Femur (tissue), 1 donor: ENCODE results near the gene DCAF6.
"Not testable (repeated sequence)": the region's sequence is repeated elsewhere in the genome, so short reads cannot be mapped to it uniquely, and the experiment has no call there.

Source experiments
- DNase-seq: peaks from one replicate; pipeline ENCODE4 v3.0.0-alpha.2; 2017

The DCAF6 gene

DNA sequence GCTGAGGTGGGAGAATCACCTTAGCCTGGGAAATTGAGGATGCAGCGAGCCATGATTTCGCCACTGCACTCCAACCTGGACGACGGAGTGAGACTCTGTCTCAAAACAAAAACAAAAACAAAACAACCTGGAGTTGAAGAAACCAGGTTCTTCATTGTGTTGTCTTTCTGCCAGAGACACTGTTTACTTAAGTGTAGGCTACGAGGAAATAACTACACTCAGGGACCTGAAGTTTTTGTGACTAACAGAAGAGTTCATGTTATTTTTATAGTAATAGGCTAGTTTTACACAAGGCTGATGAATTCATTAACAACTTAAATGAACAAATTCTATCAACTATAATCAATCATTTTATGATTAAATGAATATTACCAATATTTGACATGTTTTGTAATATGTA is 98.9 kb downstream of the DCAF6 start:
- no peak for DNase-seq

DNA sequence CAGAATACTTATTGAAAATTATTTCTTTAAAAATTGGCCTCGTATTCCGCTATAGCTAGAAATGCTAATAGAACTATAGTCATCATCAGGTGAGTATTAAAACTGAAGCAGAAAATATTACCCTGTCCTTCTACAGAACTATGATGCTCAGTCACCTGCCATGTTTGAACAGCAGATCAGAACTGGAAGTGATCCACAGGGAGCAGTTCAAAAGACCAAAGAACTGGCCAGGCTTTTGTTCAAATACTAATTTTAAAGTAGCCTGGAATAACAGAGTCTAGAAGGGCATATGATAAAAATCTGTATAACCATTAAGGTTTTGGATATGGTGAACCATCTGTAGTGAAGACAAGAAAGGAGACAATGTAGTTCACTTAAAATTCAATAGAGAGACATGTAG is 105.9 kb downstream of the DCAF6 start:
- DNase-seq = no peak

DNA sequence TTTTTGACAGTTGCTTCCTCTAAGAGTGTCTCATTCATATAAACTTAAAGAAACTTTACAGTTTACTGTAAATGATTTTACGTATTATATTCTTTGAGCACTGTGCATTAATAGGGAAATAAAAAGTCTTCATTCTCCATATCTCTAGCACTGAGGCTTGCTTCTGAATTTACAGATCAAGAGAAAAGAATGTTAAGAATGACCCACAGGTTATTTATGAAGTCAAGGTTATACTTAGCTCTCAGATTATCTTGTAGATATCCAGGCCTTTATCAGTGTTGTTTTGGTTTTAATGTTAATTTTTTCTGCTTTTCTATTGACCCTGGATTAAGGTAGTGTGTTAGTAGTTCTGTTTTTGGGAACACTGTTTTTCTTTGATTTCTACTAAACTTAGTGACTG is 108.8 kb downstream of the DCAF6 start:
- no peak for DNase-seq

DNA sequence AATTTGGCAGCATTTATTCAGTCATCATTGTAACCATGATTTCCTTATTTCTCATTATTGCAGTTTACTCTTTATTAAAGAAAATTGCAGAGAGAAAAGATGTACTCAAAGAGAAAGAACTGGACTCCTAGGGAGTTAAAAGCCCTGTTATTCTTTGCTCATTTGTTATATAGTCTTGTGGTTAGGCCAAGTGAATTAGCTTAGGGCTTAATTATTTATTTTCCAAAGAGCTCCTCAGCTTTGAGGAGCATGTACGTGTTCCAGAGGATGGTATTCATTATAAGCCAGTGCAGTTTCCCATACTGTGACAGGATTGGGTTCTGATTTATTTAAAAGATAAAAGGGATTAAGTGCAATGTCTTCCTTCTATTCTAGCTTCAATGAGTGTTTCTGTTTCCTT is 113.8 kb downstream of the DCAF6 start:
- DNase-seq = no peak

DNA sequence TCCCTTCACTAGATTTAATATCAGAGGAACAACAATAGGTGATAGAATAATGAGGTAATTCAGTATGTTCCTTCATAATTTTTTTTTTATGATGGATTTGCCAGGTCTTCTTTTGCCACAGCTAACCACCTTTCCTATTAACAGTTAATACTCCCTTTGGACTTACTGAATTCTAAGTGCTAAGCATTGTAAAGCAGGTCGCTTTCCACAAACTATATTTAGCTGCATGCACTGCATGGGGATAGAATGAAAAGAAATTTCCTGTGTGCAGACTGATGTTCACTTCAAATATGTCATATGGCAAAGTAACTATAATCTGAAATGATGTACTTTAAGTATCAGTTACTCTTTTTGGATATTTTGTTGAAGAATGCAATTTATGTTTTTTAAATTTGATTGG is 114.4 kb downstream of the DCAF6 start:
- DNase-seq = no peak

DNA sequence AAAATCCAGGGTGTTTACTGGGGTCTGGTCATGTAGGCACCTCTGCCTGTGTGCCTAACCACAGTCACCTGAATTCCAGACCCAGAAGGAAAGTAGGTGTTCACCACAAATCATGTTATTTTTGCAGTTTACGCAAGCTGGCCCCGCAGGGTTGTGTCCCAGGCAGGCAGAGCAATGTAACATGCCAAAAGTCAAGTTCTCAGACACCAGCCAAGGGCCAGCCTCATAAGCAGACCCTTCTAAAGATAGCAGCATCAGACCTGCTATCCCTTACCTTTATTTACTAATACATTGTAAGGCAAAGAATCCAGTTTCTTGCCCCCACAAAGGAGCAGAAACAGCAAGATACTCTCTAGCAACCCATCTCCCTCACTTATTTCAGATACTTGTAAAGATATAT is 117.2 kb downstream of the DCAF6 start:
- no peak for DNase-seq

DNA sequence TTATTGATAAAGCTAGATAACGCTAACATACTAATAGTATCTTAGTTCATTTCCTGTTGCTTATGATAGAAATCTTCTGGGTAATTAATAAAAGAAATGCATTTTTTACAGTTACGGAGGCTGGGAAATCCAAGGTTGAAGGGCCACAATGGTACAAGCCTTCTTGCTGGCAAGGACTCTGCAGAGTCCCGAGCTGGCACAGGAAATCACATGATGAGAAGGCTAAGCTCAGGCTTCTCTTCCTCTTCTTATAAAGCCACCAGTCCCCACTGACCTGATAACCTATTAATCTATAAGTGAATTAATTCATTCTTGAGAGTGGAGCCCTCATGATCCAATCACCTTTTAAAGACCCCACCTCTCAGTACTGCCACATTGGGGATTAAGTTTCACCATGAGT is 117.6 kb downstream of the DCAF6 start:
- DNase-seq = no peak

DNA sequence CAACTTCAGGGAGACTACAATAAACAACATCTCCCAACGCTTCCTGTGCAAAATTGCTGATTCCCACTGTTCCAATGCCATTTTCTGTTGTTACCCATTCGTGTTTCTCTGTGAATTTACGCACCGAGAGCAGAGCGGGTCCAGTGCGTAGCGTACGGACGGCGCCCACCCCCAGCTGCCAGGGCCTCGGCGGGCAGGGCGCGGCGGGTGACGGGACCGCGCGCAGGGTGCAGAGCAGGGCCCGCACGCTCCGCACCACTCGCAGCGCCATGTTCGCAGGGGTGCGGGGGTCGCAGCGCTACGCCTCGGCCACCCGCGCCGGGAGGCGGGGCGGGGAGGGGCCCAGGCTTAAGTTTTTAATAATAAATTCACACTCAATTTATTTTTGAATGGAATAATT is 119.7 kb downstream of the DCAF6 start:
- DNase-seq = not testable (repeated sequence)

DNA sequence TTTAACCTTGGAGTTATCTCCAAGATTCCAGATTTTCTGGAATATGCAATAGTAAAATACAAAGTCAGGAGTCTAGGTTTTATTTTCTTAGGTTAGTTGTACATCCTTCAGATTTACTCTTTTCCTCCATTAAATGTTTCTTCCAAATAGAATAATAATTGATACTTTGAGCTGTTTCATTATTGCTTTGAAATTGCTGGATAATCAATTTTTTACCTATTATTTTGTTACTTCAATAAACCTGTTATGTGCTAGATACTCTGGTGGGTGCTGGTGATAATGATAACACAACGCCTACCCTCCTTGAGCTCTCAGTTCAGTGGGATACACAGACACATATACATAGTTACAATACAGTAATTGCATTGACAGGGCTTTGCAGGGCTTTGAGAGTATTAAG is 120.9 kb downstream of the DCAF6 start:
- no peak for DNase-seq

DNA sequence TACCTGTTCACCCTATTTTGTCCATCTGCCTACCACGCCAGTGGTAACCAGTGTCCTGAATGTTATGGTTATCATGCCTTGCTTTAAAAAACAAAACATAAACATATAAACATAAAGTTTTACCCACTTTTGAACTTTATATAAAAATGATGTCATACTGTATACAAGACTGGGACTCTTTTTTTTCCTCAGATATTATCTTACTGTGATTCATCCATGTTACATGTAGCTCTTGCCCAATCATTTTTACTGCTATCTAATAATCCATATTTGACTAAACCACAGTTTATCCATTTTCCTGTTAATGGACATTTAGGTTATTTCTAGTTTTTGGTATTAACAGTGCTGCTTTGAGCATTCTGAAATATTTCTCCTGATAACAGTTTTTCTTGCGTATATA is 121.4 kb downstream of the DCAF6 start:
- no peak for DNase-seq

DNA sequence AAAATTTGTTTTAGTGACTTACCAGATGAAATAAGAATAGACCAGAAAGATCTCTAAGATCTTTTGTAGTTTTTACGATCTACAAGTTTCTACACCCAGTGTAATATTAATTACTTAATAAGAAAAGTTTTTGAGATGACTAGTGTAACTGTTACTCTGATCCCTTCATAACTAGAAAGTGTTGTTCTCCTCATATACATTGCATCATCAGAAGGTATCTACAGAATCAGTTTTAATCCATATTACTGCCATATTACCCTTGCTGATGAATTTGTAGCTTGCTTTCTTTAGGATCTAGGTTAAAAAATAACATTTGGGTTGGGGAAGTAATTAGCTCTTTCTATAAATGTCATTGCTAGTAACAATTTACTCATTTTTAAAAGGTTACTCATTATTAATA is 127.7 kb downstream of the DCAF6 start:
- no peak for DNase-seq

DNA sequence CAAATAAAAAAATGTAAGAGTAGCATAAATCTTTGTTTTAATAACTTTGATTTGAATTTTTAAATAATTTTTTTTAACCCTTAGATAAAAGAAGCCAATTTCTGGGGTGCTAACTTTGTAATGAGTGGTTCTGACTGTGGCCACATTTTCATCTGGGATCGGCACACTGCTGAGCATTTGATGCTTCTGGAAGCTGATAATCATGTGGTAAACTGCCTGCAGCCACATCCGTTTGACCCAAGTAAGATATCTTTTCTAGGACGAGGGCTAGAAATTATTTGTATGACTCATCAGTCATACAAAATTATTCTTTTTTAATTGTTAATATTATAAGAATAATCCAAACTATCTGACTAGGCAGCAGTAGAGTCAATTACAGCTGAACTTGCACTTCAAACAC is 129.0 kb downstream of the DCAF6 start:
- no peak for DNase-seq

DNA sequence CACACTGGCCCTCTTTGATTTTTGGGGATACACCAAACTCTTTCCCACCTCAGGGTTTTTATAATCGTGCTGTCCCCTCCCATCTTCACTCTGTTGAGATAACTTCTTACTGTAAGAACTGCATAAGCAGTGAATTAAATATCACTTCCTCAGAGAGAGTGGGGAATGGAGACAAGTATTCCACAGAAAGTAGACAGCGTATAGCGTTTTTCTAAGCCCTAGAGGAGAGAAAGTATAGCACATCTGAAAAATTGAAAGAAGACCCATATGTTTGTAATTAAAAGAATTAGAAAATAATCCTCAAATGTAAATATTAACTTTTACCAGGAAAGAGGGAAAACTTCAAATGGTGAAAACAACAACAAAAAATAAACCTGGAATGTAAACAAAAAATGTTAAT is 132.9 kb downstream of the DCAF6 start:
- DNase-seq = no peak

DNA sequence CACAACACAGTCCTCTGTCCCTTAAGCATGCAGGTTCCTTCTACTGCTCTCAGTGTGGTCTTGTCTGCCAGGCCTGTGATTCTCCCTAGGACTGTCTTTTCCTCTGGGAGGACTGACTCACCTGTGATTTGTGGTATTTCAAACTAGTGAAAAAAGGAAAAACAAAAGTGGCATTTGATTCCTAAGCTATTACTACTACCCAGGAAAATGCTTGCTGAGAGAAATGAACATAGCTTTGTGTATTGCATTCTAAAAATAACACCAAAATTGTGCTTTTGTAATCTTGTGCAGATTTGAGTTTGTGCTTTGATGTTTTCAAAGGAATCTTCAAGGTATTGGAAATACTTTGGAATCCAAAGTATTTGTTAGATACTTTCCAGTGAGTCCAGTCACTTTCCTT is 143.3 kb downstream of the DCAF6 start:
- DNase-seq = no peak

DNA sequence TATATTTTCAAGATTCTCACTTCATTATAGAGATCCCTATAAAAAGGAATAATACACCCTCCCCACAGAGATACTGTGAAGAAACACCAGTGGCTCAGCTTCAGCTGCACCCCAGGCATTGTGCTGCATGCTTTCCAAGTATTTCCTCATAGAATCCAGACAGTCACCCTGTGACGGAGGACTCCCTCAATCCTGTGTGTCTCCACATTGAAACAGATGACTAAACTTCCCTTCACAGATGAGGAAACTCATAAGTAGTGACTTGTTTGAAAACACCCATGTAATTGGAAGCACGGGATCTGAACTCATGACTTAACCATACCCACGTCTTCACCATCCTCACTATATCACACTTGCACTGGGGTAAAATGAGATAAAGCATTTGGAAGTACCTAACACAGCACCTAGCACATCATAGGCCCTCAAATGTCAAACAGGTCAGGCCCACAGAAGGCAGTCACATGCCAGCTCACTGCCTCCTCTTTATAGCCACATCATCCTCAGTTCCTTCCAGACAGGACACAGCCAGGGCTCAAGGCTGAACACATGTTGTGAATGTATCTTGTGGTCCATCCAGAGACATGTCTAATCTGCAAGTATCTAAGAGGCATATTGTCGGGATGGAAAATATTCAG is 145.0 kb downstream of the DCAF6 start:
- no peak for DNase-seq

DNA sequence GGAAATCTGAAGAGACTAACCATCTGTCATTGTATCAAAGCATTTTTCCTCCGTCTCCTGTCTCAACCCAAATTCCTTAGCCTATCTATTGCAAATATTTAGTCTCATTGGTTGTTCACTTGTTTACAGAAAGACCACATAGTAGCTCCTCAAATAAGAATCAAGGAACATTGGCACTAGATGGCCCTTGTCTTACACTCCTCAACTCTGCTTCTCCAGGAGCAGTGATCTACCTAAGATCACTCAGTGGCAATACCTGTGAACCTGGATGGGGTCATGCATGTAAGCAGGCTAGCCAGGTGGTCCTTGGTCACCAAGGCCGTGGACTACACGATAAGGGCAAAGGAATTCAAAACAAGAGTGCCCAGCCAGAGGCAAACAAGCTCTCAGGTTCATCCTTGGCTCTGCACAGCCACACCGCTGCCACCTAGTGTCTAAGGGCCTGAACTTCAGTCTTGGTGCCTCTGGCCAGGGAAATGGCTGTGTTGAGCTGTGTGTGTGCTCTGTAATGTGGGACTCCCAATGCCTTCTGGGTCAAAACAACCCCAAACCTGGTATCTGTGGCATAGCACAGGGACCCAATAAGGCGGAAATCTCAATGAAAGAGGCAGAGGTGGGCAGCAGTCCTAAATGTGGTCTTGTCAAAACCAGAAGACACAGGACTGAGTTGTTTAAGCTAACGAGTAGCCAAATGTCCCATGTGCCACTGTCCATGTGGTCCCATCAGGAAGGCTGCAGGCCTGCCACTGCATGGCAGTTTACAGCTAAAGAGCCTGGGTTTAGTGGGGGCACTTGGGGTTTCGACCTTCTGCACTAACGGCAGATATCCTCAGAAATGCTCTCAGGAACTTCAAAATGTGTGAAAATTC is 145.8 kb downstream of the DCAF6 start:
- peak; percentile 77 for DNase-seq

DNA sequence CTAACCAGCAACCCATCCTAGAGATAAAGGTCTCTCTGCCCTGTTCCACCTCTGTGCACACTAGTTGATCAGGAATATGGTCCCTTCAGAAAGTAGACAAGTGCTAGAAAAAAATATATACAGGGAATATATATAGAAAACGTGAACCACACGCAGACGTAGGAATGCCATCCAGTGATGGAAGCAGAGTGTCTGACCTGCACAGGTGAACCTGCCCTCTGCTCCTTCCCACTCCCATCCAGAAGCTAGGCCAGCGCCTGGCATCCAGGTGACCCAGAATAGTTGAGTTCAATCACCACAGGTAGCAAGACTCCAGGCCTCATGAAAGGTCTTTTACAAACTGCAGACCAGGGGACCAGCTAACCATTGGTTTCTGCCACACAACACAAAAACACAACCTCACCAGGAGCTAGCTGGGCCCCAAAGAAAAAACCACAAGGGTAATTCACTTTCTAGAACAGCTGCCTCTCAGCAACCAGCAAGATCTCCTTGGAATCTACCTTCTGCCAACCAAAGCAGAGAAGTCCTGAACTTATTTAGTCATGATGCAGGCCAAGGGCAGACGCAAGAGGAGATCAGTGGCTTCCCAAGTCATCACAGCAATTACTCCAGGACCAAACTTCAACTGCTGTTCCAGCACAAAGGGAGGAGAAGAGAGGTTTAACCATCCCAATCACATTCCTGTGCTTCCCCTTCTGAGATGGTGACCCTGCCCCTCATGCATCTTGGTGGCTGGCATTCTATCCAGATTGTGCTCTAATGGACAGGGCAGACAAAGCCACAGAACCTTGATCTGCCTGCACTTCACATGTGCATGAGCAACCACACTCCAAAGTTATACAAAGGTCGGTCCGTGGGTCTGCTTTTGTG is 147.2 kb downstream of the DCAF6 start:
- no peak for DNase-seq

DNA sequence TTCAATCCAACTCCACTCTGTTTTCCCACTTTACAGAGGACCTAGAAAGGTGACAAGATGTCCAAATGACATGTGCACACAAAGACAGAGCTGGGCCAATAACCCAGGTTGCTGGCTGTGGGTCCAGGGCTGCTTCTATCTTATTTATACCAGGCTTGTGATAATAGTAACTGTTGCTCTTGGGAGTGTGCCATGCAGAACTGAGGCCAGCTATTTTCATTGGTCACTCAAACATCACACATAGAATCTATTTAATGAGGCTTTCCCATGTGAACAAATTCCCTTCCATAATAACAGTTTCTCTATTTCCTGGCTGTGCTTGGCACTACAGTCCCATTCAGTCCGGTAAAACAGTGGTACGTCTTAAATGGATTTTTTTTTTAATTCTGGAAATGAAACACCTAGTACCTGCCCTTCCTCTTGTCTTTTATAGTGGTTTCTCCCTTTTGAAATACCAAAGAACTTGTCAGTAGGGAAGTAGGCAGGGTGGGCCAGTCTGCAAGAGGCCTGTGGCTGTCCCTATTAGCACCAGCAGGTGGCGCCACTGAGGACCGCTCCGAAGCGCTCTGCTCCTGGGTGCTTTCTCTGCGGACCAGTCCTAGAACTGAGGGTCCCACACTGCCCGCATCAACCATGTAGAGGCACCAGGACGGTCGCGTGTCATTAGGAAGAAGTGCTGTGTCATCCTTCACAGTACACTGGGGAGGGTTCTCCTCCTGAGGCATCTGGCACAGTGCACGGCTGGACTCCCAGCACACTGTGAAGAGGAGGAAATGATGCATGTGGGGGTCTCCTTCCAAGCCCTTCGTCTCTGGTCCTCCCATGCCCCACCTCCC is 148.1 kb downstream of the DCAF6 start:
- peak; percentile 65 for DNase-seq

DNA sequence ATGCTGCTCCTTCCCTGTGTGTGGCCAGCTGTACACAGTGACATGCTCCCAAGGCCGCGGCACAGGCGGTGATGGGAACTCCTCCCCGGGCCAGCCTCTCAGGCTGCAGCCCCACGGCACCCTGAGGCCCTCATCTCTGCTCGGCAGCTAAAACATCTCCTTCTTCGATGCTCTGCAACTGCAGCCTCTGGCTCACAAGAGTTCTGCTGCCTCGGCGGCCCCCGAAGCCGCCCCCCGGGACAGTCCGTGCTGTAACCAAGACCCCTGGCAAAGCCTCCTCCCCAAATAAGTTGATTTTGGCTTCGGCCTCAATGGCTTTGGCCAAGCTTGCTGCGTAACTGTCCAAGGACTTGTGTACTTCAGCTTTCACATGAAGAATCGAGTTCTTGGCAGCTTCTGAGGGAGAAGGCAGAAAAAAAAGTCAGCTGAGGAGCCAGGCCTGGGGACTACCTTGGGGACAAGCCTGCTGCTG is 149.0 kb downstream of the DCAF6 start:
- DNase-seq = peak; percentile 82

DNA sequence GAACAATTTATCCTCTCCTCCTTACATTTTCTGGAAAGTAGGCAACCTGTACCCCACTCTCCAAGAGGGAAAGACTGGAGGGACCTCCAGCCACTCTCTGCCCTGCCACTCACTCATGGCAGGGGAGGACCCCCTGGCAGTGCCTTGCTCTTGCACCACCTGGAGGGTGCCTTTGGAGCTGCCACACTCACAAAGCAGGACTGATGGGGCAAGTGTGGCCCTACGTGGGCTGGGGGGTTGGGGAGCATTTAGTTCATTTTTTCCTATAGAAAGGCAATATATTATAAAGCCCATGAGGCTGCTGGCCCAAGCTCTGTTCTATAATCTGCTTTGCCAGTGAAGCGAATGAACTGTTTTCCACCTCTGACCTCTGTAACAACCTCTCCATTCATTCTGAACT is 150.0 kb downstream of the DCAF6 start:
- no peak for DNase-seq

DNA sequence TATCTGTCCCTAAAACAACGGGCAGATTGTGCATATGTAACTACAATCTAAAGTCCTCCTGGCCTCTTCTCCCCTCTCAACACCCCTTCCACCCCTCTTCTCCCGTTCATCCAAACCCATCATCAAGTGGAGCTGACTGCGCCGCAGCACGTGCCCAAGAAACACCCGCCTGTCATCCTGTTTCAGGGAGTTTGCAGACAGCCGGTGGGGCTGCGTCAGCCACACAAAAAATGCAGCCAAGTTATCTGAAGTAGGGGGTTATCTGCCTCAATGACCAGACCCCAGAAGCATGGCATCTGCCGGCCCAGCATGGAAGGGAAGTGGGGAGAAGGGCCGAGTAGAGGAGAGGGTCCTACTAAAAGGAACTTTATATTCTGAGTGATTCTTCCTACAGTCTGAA is 151.2 kb downstream of the DCAF6 start:
- DNase-seq = no peak

DNA sequence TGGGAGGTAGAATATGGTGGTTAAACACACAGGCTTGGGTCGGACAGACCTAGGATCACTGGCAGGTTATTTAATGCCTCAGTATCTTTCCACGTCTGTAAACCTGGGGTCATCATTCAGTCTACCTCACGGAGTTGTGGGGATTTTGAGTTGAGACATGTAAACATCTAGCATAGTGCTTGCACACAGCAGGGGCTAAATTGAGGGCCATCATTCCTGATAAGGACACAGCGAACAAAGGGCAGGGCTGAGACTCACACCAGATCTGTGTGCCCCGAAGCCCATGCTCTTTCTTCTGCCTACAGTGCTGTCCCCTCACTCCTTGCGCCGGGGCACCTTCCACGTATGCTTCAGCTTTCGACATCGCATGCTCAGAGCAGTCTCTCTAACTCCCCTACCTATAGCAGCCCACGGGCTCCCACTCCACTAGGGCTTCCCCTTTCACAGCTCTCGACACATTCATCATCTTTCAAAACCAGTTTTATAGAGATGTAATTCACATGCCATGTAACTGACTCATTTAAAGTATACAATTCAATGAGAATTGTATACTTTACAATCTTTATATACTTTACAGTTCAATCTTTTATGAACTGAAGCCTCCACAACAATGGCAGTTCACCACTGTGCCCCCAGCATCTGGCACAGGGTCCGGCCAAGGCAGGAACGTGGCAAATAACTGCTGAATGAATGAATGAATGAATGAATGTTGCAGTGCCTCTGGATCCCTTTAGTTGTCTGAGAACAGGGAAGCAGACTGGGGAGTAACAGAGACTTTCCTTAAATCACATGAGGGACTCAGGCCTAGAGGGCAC is 152.2 kb downstream of the DCAF6 start:
- DNase-seq = no peak
